Vagina (tissue), 2 donors: Measurements from ENCODE around the gene RABL6.

Experiments used
- POLR2A ChIP-seq, 2 donors: fragments of 450-650 bp; IDR thresholded peaks; one replicate each; pipeline ENCODE4 v1.6.1; 2017; ENCODE audit warnings: antibody characterized with exemption in 2 of 2, mild to moderate bottlenecking in 2 of 2, moderate library complexity in 2 of 2
- TF ChIP-seq, protein P1 (sequence below), 3 experiments: fragments of 450-650 bp in 2 of 3; fragments of 200-600 bp in 1 of 3; sonication (generic) in 1 of 3; IDR thresholded peaks; one replicate each; pipeline ENCODE4 v1.5.1; 2017 to 2019; ENCODE audit warnings: antibody characterized with exemption in 3 of 3, mild to moderate bottlenecking in 2 of 3, moderate library complexity in 2 of 3

DNA sequence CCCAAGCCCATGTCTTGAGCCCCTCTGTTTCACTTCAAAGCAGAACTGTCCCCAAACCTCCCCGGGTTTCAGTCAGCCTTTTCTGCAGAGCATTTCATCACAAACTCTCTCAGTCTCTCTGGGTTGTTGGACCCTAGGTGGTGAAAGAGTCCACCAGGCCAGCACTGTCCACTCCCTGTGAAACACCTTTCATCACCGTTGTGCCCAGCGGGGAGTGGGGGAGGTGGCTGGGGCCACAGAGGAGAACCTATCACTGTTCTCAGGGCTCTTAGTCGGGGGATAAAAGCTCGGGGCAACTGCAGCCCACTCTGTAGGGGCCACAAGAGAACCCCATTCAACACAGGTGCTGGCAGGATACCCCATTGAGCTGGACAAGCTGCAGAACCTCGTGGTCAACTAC is 5.4 kb upstream of the RABL6 start:
- TF ChIP-seq, protein P1, sequence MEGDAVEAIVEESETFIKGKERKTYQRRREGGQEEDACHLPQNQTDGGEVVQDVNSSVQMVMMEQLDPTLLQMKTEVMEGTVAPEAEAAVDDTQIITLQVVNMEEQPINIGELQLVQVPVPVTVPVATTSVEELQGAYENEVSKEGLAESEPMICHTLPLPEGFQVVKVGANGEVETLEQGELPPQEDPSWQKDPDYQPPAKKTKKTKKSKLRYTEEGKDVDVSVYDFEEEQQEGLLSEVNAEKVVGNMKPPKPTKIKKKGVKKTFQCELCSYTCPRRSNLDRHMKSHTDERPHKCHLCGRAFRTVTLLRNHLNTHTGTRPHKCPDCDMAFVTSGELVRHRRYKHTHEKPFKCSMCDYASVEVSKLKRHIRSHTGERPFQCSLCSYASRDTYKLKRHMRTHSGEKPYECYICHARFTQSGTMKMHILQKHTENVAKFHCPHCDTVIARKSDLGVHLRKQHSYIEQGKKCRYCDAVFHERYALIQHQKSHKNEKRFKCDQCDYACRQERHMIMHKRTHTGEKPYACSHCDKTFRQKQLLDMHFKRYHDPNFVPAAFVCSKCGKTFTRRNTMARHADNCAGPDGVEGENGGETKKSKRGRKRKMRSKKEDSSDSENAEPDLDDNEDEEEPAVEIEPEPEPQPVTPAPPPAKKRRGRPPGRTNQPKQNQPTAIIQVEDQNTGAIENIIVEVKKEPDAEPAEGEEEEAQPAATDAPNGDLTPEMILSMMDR (IDR thresholded peaks at IDR 0.05), result no peak
- TF ChIP-seq POLR2A (IDR thresholded peaks at IDR 0.05), result no peak
